Measurements from ENCODE around the gene LINC00237.

DNA sequence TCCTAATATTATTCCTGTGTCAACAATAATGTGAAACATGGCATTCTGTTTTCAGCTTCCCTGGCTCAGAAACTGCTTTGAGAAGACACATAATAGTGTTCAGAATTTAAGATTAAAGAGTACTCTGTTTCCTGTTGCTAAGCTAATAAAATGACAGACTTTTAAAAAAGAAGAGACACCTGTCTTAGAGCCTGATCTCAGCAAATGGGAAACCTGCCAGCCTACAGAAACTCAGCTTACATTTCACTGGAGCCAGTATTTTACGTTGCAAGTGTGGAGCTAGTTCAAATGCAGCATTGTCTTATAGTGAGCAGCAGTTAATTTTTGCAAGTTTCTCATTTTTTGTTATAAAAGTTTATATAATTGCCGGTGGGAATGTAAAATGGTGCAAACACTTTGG lies 48.5 kb upstream of the LINC00237 start:
- TF ChIP-seq, protein P1, sequence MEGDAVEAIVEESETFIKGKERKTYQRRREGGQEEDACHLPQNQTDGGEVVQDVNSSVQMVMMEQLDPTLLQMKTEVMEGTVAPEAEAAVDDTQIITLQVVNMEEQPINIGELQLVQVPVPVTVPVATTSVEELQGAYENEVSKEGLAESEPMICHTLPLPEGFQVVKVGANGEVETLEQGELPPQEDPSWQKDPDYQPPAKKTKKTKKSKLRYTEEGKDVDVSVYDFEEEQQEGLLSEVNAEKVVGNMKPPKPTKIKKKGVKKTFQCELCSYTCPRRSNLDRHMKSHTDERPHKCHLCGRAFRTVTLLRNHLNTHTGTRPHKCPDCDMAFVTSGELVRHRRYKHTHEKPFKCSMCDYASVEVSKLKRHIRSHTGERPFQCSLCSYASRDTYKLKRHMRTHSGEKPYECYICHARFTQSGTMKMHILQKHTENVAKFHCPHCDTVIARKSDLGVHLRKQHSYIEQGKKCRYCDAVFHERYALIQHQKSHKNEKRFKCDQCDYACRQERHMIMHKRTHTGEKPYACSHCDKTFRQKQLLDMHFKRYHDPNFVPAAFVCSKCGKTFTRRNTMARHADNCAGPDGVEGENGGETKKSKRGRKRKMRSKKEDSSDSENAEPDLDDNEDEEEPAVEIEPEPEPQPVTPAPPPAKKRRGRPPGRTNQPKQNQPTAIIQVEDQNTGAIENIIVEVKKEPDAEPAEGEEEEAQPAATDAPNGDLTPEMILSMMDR (IDR thresholded peaks at IDR 0.05; ENCODE audit: low read depth, low read length, missing input control): no peak
- TF ChIP-seq SP1 (IDR thresholded peaks at IDR 0.05) (no peak), TAF1 (conservative IDR thresholded peaks at IDR 0.05) (no peak), FOXA1 (IDR thresholded peaks at IDR 0.05) (no peak), EGR1 (IDR thresholded peaks at IDR 0.05; ENCODE audit: low read depth in 2 of 2) (no peak), GABPA (IDR thresholded peaks at IDR 0.05 in 1 of 2, conservative IDR thresholded peaks at IDR 0.05 in 1 of 2) (no peak)
- TF ChIP-seq, protein P2, sequence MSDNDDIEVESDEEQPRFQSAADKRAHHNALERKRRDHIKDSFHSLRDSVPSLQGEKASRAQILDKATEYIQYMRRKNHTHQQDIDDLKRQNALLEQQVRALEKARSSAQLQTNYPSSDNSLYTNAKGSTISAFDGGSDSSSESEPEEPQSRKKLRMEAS (IDR thresholded peaks at IDR 0.05): no peak
- TF ChIP-seq, protein P3, sequence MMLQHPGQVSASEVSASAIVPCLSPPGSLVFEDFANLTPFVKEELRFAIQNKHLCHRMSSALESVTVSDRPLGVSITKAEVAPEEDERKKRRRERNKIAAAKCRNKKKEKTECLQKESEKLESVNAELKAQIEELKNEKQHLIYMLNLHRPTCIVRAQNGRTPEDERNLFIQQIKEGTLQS (IDR thresholded peaks at IDR 0.05): no peak
